CD1c-positive myeloid dendritic cell (primary cell): ENCODE measurements around the gene WNT7B.

ENCODE experiments used
- DNase-seq: peaks from one replicate; pipeline ENCODE4 v3.0.0-alpha.2; 2016; ENCODE audit errors: extremely low spot score

The WNT7B gene

DNA sequence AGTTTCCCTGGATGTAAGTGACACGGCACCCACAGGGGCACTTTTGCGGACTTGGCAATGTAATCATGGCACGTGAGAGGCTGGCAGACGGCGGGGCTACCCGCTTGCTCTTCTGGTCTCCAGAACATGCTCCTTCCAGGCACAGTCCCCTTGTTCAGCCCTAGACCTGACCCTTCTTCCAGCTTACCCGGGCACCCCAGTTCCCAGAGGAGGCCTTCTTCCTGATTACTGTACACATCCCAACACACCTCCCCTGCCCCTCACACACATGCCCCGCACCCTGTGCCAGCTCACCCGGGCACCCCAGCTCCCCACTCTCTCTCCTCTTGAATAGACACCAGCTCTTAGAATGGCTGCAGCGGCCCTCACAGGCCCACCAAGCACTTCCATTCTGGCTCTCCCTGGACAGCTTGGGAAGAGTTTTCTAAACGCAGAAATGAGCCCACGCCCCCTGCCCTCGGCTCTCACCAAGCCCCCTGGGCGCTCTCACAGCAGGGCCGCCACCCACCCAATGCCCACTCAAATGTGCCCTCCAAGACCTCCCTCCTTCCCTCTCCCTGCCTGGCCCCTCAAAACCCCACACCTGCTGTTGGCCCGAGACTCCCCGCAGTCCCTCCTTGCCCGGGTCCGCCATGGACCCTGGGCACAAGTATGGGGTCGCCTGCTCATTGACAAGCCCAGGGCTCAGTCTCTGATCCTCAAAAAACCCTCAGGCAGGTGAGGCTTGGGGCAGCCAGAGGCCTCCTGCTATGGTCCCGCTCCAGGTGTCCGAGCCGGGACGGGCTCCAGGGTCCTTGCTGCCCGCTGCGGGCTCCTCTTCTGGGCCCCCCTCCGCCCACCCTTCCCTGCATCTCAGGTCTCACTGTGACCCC is 88.5 kb downstream of the WNT7B start:
- DNase-seq: no peak

- no peak for DNase-seq
Measured at GRCh38 chr22:45887202-45888131, 89.5 kb downstream of the WNT7B start.

- no peak for DNase-seq
Measured at GRCh38 chr22:45886540-45886939, 90.4 kb downstream of the WNT7B start.

DNA sequence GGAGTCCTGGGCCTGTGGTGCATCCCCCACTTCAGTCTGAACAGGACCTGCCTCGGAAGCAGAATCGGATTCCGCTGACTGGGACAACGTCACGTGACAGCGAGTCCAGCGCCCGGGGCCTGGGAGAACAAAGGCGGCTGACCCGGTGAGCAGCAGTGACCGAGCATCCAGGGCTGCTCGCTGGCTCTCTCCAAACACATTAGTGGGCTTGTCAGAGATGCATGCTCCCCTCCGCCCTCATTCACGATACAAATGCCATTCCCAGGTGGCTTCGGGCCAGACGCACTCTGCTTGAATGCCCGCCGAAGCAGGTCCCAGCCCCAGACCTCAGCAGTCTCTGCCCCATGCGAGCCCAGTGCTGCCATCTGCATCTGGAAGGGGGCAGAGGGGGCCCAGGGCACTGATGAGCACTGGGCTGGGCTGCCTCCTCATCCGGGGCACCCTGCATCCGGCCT is 91.0 kb downstream of the WNT7B start:
- no peak for DNase-seq

DNA sequence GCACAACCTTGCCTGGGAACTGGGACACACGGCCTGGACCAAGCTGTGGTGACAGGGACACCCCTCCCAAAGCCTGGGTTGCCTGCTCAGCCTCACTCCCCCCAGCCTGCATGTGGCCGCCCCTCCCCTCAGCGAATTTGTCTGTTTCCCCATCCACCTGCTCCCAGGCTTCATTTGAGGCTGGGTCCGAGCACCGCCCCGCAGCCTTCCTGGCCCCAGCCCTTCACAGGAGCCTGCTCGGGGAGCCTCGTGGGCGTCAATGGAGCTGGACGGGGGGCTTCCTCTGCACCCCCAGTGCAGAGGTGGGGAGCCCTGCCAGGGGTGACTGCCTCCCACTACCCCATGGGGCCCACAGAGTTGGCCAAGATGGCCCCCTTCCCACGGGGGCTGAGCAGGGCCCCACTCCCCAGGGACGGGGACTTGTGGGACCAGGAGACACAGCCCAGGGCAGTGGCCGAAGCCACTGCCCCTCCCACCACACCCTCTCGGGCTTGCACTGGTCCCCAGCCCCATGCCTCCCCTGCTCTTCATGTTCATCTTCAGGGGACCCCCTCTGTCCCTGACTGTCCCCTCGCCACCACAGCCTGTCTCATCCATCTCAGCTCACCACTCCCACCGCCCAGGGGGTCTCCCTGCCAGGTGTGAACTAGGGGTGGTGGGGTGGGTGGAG is 91.7 kb downstream of the WNT7B start:
- no peak for DNase-seq

GRCh38 chr22:45884201-45885062 is 92.5 kb downstream of the WNT7B start:
- DNase-seq: no peak

DNA sequence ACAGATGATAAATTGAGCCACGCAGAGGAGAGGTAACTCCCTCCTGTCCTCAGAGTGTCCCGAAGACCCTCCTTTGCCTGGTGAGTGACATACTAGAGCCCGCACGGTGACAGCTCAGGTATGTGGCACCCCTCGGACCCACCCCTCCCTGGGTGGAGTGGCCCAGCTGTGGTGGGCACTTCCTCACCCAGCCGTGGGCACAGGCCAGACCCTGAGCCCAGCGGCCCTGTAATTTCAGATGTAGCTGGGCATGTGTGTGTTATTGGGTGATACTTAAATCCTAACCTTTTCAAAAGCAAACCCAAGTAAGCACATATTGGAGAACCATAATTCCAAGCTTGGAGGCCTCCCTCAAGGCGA is 93.2 kb downstream of the WNT7B start:
- no peak for DNase-seq

GRCh38 chr22:45882881-45883810 is 93.8 kb downstream of the WNT7B start:
- no peak for DNase-seq

GRCh38 chr22:45881524-45881875 is 95.5 kb downstream of the WNT7B start:
- DNase-seq: no peak

GRCh38 chr22:45880716-45881523 is 96.0 kb downstream of the WNT7B start:
- DNase-seq: no peak

- DNase-seq: no peak
Measured at GRCh38 chr22:45880091-45880715, 96.8 kb downstream of the WNT7B start.

GRCh38 chr22:45879552-45879949 is 97.4 kb downstream of the WNT7B start:
- no peak for DNase-seq

- no peak for DNase-seq
Measured at GRCh38 chr22:45878901-45879551, 97.9 kb downstream of the WNT7B start.

DNA sequence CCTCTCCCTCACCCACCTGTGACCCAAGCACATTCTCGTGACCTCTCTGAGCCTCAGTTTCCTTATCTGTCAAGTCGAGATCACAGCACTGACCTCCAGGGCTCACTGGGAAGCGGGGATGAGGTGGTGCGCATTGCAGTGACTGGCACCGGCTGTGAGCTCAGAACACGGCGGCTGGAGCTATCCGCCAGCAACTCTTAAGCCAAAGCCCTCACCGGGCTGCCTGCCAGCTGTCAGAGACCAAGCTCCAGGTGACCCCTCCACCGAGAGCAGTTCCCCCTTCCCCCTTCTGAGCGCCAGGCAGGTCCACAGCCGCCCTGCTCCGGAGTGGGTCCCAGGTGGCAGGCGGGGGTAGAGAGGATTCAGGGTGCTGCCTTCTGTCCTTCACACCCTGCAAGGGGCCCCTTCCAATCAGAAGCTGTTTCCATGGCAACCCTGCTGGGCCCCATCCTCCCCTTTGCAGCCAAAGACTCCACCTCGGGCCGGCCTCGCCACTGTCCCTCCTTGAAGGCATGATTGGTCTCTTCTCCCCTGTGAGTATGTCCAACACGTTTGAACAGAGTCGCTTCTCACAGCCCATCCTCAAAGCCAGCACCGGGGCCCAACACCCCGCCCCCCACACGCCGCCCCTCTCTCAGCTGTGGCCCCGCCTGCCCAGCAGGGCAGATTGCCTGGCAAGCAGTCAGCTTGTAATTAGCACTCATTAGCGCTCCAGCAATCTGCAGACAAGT is 98.7 kb downstream of the WNT7B start:
- DNase-seq: no peak

DNA sequence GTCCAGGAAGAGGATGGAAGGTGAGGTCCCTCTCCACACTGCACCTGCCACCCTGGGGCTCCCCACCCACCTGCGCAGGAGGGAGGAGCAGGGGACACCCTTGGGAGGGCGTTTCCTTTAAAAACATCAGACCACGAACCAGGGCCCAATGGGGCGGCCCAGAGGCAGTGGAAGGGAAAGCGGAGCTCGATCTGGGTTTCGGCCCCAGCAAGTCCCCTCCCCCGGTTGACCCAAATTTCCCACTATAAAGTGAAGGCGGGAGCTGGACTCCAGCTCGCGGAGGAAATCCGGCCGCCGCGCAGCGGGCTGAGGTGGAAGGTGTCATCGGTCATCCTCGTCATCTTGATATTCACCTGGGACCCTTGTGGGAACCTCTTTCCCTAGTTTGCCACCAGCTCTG is 99.3 kb downstream of the WNT7B start:
- no peak for DNase-seq

DNA sequence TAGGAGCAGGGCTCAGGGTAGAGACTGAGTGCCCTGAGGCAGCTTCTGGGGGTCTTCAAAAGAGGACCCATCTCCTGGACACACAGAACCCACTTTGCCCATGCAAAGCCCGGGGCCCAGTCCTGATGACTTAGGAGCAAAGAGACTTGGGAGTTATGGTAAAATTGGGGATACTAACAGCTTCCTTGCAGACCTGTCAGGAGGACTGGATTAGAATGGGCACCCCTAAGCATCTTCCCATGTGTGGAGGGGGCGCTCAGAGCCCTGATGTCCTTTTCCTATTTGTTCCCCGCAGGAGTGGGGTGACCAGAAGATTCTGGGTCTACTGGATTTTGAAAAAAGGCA is 100.0 kb downstream of the WNT7B start:
- DNase-seq: no peak

DNA sequence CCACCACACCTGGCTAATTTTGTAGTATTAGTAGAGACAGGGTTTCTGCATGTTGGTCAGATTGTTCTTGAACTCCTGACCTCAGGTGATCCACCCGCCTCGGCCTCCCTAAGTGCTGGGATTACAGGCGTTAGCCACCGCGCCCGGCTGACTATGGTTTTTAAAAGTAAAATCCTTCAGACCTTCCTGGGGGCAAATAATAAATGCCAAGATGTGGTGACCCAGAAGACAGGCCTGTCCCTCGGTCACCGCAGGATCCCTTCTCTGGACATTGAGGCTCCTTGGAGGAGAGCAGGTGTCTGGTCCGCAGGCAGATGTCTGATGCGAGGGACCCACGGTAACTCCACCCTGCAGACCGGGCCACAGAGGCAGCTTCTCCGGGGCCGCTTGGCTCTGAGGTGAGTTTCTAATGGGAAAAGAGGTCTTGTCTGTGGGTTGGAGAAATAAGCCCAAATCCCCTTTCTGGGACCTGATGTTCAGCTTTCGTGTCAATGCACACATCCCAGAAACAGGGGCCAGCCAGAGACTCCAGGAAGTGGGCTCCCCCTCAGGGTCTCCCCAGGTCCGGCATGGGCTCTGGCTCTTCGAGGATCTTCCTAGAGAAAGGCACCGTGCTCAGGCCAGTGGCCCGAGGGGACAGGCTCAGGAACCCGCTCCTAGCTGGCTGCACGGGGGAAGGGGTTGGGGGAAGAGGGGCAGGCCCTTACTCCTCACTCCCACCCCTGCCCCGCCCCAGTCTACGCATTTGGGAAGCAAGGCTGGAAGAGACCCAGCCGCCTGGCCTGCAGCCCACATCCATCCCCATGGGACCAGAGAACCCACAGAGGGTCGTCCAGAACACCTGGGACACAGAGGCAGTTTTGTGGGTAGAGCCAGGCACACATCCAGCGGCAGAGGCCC is 100.6 kb downstream of the WNT7B start:
- DNase-seq: no peak
